Smooth muscle cell (in vitro differentiated cells): ENCODE data around the gene CGREF1. TPM values are rescaled to one million over a fixed set of nuclear protein-coding genes. Genes with fewer than 3 reads are reported as not detected.

Experiments
- DNase-seq: peaks from one replicate; lab custom pipeline; 2025; ENCODE audit not compliant: unreplicated experiment; lab: John Stamatoyannopoulos, UW
- H2AFZ ChIP-seq: fragments of 200-600 bp; sonication (generic); 2 replicates; pipeline ENCODE4 v1.6.0; 2016; ENCODE audit warnings: antibody characterized with exemption, low read depth, mild to moderate bottlenecking
- H3F3A ChIP-seq: fragments of 200-600 bp; sonication (generic); 2 replicates; pipeline ENCODE4 v1.6.0; 2017; ENCODE audit warnings: antibody characterized with exemption, low read depth
- H3K27ac ChIP-seq: fragments of 200-600 bp; sonication (generic); 2 replicates; pipeline ENCODE4 v1.5.1; 2016; ENCODE audit warnings: low read depth, mild to moderate bottlenecking
- H3K27me3 ChIP-seq: fragments of 200-600 bp; sonication (generic); 2 replicates; pipeline ENCODE4 v1.6.1; 2016; ENCODE audit warnings: low read depth, mild to moderate bottlenecking
- H3K36me3 ChIP-seq: fragments of 200-600 bp; sonication (generic); 2 replicates; pipeline ENCODE4 v1.5.1; 2016; ENCODE audit warnings: low read depth
- H3K4me1 ChIP-seq: fragments of 200-600 bp; sonication (generic); 2 replicates; pipeline ENCODE4 v1.5.1; 2016; ENCODE audit warnings: low read depth
- H3K4me2 ChIP-seq: fragments of 200-600 bp; sonication (generic); 2 replicates; pipeline ENCODE4 v1.6.0; 2016; ENCODE audit warnings: mild to moderate bottlenecking
- H3K4me3 ChIP-seq: fragments of 200-600 bp; sonication (generic); 2 replicates; pipeline ENCODE4 v1.5.1; 2016; ENCODE audit warnings: mild to moderate bottlenecking
- H3K79me2 ChIP-seq: fragments of 200-600 bp; sonication (generic); 2 replicates; pipeline ENCODE4 v1.6.0; 2016; ENCODE audit warnings: low read depth, mild to moderate bottlenecking
- H3K9ac ChIP-seq: fragments of 200-600 bp; sonication (generic); 2 replicates; pipeline ENCODE4 v1.6.0; 2016; ENCODE audit warnings: low read depth
- H3K9me3 ChIP-seq: fragments of 200-600 bp; sonication (generic); replicated peaks from 2 replicates; pipeline ENCODE4 v1.5.1; 2016; ENCODE audit warnings: low read depth
- H4K20me1 ChIP-seq: fragments of 200-600 bp; sonication (generic); 2 replicates; pipeline ENCODE4 v1.6.0; 2016; ENCODE audit warnings: low read depth
- CTCF ChIP-seq: fragments of 200-600 bp; sonication (generic); IDR thresholded peaks from 2 replicates; pipeline ENCODE4 v1.5.1; 2017; ENCODE audit warnings: borderline replicate concordance, mild to moderate bottlenecking, antibody characterized with exemption; ENCODE audit not compliant: insufficient read depth, poor library complexity, severe bottlenecking
- WGBS: methylation state at CpG from one replicate; pipeline ENCODE4 v1.1.7; 2016; ENCODE audit warnings: low lambda C conversion rate; 5-methylcytosine and 5-hydroxymethylcytosine counted together
- polyA plus RNA-seq: library from polyadenylated mRNA; unstranded; fragments of >200 nt; fragmentation: Nextera tagmentation; extraction: Ambion mirVana; gene quantifications from 2 replicates; pipeline ENCODE4 v1.2.1, GENCODE V29; 2016
- total RNA-seq: library from RNA; depleted of rRNA; stranded (reverse); fragments of >200 nt; gene quantifications from 2 replicates; pipeline ENCODE4 v1.2.3, GENCODE V29; 2014

Gene CGREF1
- total and polyA plus RNA-seq, 2 experiments from 2014 or later, result 0.85 TPM; not detected in 1

DNA sequence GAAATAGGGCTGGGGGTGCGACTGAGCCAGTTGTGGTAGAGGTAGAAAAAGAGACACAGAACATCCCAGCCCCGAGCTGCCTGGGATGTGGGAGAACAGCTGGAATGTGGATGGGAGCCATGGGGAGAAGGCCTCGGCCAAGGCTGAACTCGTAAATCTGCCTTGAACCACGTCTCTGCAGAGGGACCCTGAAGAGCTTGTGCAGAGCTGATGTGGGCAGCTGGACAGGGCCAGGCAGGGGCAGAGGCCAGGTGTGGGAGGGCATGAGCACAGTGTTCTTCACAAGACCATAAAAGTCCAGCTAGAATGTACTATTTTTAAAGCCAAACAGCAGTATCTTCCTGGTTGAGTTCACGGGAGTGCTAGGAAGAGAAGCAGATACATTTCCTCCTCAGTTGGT lies 35.6 kb upstream of the CGREF1 start:
- WGBS, result 67% methylated on average over 6 of the region's 6 CpGs
- Histone ChIP-seq H3K9ac (no peak overlapping the region), H3K4me2 (no peak overlapping the region), H3K27me3 (no peaks in the 10 kb centered on the region), H3K4me1 (no peaks in the 10 kb centered on the region), H3K4me3 (no peak overlapping the region), H2AFZ (no peak overlapping the region), H3K9me3 (no peaks in the 10 kb centered on the region), H3K27ac (no peak overlapping the region), H4K20me1 (no peaks in the 10 kb centered on the region), H3K36me3 (no peaks in the 10 kb centered on the region), H3K79me2 (no peaks in the 10 kb centered on the region), H3F3A (no peaks in the 10 kb centered on the region)
- TF ChIP-seq CTCF, result no peak
- no peak for DNase-seq

GRCh38 chr2:27152796-27153464 lies 34.0 kb upstream of the CGREF1 start:
- WGBS, result 36% methylated on average over 2 of the region's 2 CpGs
- H3K4me1 ChIP-seq, result no peaks in the 10 kb centered on the region
- no peak overlapping the region for H3K27ac ChIP-seq
- TF ChIP-seq CTCF, result no peak
- no peaks in the 10 kb centered on the region for H3K36me3 ChIP-seq
- no peaks in the 10 kb centered on the region for H3K79me2 ChIP-seq
- no peaks in the 10 kb centered on the region for H4K20me1 ChIP-seq
- H3K4me2 ChIP-seq, result no peak overlapping the region
- no peak overlapping the region for H3K9ac ChIP-seq
- H3K4me3 ChIP-seq, result no peak overlapping the region
- H3K9me3 ChIP-seq, result no peaks in the 10 kb centered on the region
- H3F3A ChIP-seq, result no peaks in the 10 kb centered on the region
- no peak for DNase-seq
- no peaks in the 10 kb centered on the region for H3K27me3 ChIP-seq
- no peak overlapping the region for H2AFZ ChIP-seq

- 83% methylated on average over 7 of the region's 8 CpGs for WGBS
- Histone ChIP-seq H3K79me2 (no peaks in the 10 kb centered on the region), H3K4me3 (no peak overlapping the region), H3K9ac (no peak overlapping the region), H3K4me2 (no peak overlapping the region), H3K9me3 (no peaks in the 10 kb centered on the region), H3K27ac (no peak overlapping the region), H3K4me1 (no peaks in the 10 kb centered on the region), H4K20me1 (no peaks in the 10 kb centered on the region), H3K36me3 (no peaks in the 10 kb centered on the region), H3K27me3 (no peaks in the 10 kb centered on the region), H3F3A (no peaks in the 10 kb centered on the region), H2AFZ (no peak overlapping the region)
- TF ChIP-seq CTCF, result no peak
- no peak for DNase-seq
These were observed 33.3 kb upstream of the CGREF1 start for GRCh38 chr2:27152102-27152795.
